HG03045 (cell line): ENCODE results near the gene COL24A1.
"Not testable (repeated sequence)": the region's sequence is repeated elsewhere in the genome, so short reads cannot be mapped to it uniquely, and the experiment has no call there.

Experiments
- ATAC-seq: cut with Tn5 transposase; IDR thresholded peaks from one replicate; pipeline ENCODE4 v1.9.1; 2021; ENCODE audit warnings: mild to moderate bottlenecking, moderate library complexity; ENCODE audit not compliant: unreplicated experiment

Gene COL24A1

GRCh38 chr1:86154571-86155050 lies 2.0 kb downstream of the COL24A1 start:
- no peak for ATAC-seq

- ATAC-seq = no peak
Measured at GRCh38 chr1:86153836-86154235, 2.7 kb downstream of the COL24A1 start.

- no peak for ATAC-seq
Measured at GRCh38 chr1:86152887-86153286, 3.7 kb downstream of the COL24A1 start.

- no peak for ATAC-seq
Measured at GRCh38 chr1:86151427-86151826, 5.1 kb downstream of the COL24A1 start.

GRCh38 chr1:86150553-86151055 lies 6.0 kb downstream of the COL24A1 start:
- no peak for ATAC-seq

- ATAC-seq = no peak
Measured at GRCh38 chr1:86149591-86149990, 7.0 kb downstream of the COL24A1 start.

- ATAC-seq = no peak
Measured at GRCh38 chr1:86147755-86148154, 8.8 kb downstream of the COL24A1 start.

- ATAC-seq = no peak
Measured at GRCh38 chr1:86146566-86146965, 10.0 kb downstream of the COL24A1 start.

GRCh38 chr1:86140281-86140880 lies 16.2 kb downstream of the COL24A1 start:
- ATAC-seq = no peak

GRCh38 chr1:86138746-86139145 lies 17.8 kb downstream of the COL24A1 start:
- ATAC-seq = no peak

- no peak for ATAC-seq
Measured at GRCh38 chr1:86137436-86137835, 19.1 kb downstream of the COL24A1 start.

- ATAC-seq = no peak
Measured at GRCh38 chr1:86119214-86119764, 37.3 kb downstream of the COL24A1 start.

- no peak for ATAC-seq
Measured at GRCh38 chr1:86114816-86115400, 41.7 kb downstream of the COL24A1 start.

GRCh38 chr1:86114236-86114635 lies 42.3 kb downstream of the COL24A1 start:
- no peak for ATAC-seq

- ATAC-seq = not testable (repeated sequence)
Measured at GRCh38 chr1:86111590-86111989, 45.0 kb downstream of the COL24A1 start.

- ATAC-seq = no peak
Measured at GRCh38 chr1:86110451-86111129, 46.0 kb downstream of the COL24A1 start.

GRCh38 chr1:86105533-86105866 lies 51.1 kb downstream of the COL24A1 start:
- no peak for ATAC-seq

GRCh38 chr1:86104606-86105532 lies 51.7 kb downstream of the COL24A1 start:
- ATAC-seq = no peak

GRCh38 chr1:86101616-86102015 lies 55.0 kb downstream of the COL24A1 start:
- ATAC-seq = no peak

GRCh38 chr1:86100401-86100800 lies 56.2 kb downstream of the COL24A1 start:
- ATAC-seq = no peak

GRCh38 chr1:86089765-86090164 lies 66.8 kb downstream of the COL24A1 start:
- no peak for ATAC-seq
